HG02763 (cell line): ENCODE data around the gene CRIP2.

ENCODE experiments used
- ATAC-seq: cut with Tn5 transposase; IDR thresholded peaks from one replicate; pipeline ENCODE4 v1.9.1; 2021; ENCODE audit warnings: mild to moderate bottlenecking, moderate library complexity; ENCODE audit not compliant: unreplicated experiment

Gene CRIP2

DNA sequence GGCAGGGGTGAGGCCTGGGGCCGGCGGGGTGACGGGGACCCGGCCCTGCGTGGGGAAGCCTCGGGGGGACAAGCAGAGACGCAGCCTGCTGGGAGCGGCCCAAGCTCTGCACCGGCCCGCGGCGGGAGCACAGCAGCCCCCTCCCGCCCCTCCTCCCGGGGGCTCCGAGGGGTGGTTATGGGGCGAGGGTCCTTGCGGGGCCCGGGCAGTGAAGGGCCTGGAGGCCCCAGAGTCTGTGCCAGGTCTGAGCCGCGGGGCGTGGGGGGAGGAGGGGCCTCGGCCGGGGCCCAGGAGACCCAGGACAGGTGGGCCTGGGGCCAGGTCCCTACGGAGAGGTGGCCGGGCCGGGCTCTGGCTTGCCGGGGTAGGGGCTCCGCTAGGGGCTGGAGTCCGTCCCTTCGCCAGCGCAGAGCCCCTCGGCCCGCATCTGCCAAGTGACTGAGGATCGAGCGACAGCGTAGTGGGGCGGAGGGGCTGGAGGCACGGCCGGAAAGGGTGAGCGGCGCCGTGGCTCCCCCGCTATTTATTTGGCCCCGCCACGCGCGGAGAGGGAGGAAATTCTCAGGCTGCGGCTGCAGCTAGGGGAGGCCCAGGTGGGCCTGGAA is 52.3 kb downstream of the CRIP2 start:
- no peak for ATAC-seq

DNA sequence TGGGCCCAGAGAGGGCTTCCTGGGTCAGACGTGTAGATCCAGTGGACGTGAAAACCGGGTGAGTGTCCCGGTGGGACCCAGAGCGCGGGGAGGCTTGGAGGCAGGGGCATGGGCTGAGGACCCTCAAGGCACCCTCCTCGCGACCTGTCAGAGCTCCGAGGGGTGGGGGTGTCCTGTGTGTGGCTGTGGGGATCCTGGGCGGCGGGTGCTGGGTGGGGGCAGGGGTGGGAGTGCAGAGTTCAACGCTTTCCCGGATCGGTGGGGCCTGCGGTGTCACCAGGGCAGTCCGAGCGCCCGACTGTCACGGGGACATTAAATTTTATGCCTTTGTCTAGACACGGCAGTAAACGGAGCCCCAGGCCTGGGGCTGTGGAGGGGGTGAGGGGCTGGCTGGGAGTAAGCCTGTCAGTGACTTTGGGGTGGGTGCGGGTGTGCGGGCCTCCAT is 52.8 kb downstream of the CRIP2 start:
- ATAC-seq, result no peak

DNA sequence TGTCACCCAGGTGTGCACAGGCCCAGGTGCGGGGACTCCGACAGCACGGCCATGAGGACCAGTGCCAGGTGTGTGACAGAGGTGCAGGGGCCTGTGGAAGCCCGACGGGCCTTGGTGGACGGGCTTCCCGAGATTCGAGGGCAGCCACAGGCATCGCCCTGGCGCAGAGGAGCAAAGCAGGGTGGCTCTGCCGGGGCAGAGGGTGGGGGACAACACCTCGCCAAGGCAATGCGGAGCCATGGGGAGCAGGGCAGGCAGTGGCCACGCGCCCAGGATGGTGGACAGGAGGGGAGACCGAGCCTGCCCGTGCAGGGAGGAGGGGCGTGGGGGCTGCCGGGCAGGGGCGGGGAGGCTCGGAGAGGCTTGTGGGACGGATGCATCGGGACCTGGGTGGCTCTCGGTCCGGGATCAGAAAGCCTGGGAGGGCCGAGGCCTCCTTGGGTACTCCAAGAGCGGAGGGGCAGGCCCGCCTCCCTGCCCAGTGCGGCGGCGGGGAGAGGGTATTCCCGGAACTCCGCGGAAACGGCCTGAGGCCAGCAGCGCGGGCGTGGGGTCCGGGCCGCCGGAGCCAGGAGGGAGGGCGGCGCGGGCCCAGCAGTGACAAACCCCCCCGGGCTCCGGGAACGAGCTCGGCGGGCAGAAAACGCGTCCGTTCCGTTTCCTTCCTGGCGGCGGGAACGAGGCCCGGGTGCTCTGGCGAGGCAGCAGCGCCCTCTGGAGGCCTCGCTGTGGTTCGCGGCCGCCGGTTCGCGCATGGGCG is 53.4 kb downstream of the CRIP2 start:
- no peak for ATAC-seq

DNA sequence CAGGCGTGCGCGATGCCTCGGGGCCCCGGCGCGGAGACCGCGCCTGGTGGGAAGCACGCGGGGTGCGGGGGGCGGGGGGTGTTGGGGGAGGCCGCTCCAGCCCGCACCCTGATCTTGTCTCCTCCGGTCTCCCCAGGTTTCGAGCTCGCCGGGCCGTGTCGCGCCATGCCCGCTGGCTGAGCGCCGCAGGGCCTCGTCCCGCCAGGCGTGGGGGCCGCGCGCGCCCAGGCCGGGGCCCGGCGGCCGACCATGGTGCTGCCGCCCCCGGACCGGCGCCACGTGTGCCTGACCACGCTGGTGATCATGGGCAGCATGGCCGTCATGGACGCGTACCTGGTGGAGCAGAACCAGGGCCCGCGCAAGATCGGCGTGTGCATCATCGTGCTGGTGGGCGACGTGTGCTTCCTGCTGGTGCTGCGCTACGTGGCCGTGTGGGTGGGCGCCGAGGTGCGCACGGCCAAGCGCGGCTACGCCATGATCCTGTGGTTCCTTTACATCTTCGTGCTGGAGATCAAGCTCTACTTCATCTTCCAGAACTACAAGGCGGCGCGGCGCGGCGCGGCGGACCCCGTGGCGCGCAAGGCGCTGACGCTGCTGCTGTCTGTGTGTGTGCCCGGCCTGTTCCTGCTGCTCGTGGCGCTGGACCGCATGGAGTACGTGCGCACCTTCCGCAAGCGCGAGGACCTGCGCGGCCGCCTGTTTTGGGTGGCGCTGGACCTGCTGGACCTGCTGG is 54.1 kb downstream of the CRIP2 start:
- ATAC-seq, result no peak

DNA sequence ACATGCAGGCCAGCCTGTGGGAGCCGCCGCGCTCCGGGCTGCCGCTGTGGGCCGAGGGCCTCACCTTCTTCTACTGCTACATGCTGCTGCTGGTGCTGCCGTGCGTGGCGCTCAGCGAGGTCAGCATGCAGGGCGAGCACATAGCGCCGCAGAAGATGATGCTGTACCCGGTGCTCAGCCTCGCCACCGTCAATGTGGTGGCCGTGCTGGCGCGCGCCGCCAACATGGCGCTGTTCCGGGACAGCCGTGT is 54.6 kb downstream of the CRIP2 start:
- no peak for ATAC-seq
